Thoracic aorta (tissue), 2 donors: ENCODE results near the gene POPDC3. TPM values are rescaled to one million over a fixed set of nuclear protein-coding genes. Genes with fewer than 3 reads are reported as not detected.

ENCODE experiments used
- ATAC-seq: fragments of 150-250 bp; one replicate; pipeline ENCODE4 v1.8.0; 2017; ENCODE audit warnings: low read depth; ENCODE audit not compliant: insufficient number of reproducible peaks, low FRiP score
- DNase-seq: peaks from one replicate; pipeline ENCODE4 v3.0.0-alpha.2; 2020; ENCODE audit warnings: low spot score
- H3K27ac ChIP-seq, 2 donors: fragments of 200-600 bp; sonication (generic); 1 replicate in 1 of 2; 2 replicates in 1 of 2; pipeline ENCODE4 v1.5.1; 2016; ENCODE audit warnings: mild to moderate bottlenecking in 2 of 2, moderate library complexity in 2 of 2
- H3K27me3 ChIP-seq: fragments of 200-600 bp; sonication (generic); replicated peaks from 2 replicates; pipeline ENCODE4 v1.6.0; 2016; ENCODE audit warnings: mild to moderate bottlenecking; ENCODE audit not compliant: insufficient read depth
- H3K36me3 ChIP-seq: fragments of 200-600 bp; sonication (generic); one replicate; pipeline ENCODE4 v1.5.1; 2016
- H3K4me1 ChIP-seq, 2 donors: fragments of 200-600 bp; sonication (generic); 1 replicate in 1 of 2; 2 replicates in 1 of 2; pipeline versions ENCODE4 v1.5.1 to v1.6.0; 2016; ENCODE audit warnings: low read depth in 2 of 2, mild to moderate bottlenecking in 1 of 2; ENCODE audit not compliant: control insufficient read depth in 1 of 2
- H3K4me3 ChIP-seq: fragments of 200-600 bp; sonication (generic); 2 replicates; pipeline ENCODE4 v1.5.1; 2016; ENCODE audit warnings: mild to moderate bottlenecking
- H3K9me3 ChIP-seq: fragments of 200-600 bp; sonication (generic); 2 replicates; pipeline ENCODE4 v1.5.1; 2016
- CTCF ChIP-seq: fragments of 200-600 bp; sonication (generic); IDR thresholded peaks from one replicate; pipeline ENCODE4 v1.5.1; 2019; ENCODE audit warnings: antibody characterized with exemption
- total RNA-seq, 2 donors: library from RNA; depleted of rRNA; stranded (reverse); fragments of >200 nt; gene quantifications; one replicate each; pipeline versions ENCODE4 v1.1.0 to v1.2.3, GENCODE V29; 2016

POPDC3 gene
- total RNA-seq, 2 donors from 2014 or later = not detected

GRCh38 chr6:105136431-105137350 is 43.1 kb downstream of the POPDC3 start:
- H3K27me3 ChIP-seq = no peaks in the 10 kb centered on the region
- peak overlapping the region; percentile 63 to 74 for H3K27ac ChIP-seq
- no peaks in the 10 kb centered on the region for H3K9me3 ChIP-seq
- H3K4me3 ChIP-seq = peak overlapping the region; percentile 82
- H3K4me1 ChIP-seq = no peaks in the 10 kb centered on the region
- no peak for TF ChIP-seq CTCF
- H3K36me3 ChIP-seq = no peaks in the 10 kb centered on the region
- DNase-seq (no peak), ATAC-seq (peak; percentile 31)

DNA sequence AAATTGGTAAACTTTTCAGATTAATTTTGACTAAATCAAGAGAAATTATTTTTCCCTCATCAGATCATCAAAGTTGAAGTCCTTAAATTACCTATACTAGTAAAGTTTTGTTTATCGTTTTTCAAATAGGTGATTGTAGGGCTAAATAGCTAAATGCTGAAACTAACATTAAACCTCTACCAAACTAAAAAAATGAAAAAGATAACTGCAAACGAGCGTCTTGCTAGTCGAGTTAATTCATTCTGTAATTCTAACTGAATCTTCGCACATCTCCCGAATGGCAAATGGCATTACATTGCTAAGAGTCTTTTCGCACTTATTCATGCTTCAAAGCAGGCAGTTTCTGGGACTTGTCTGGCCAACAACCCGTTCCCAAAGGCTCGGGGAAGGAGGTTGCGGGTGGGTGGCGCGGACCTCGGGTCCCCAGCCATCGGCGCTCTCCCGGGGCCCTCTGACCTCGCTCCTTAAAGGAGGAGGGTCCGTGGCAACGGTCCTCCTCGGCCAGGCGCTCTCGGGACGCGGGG is 43.8 kb downstream of the POPDC3 start:
- DNase-seq (no peak), ATAC-seq (no peak)
- Histone ChIP-seq H3K27me3 (no peaks in the 10 kb centered on the region), H3K4me3 (peak overlapping the region; percentile 82), H3K9me3 (no peaks in the 10 kb centered on the region), H3K36me3 (no peaks in the 10 kb centered on the region), H3K4me1 (no peaks in the 10 kb centered on the region), H3K27ac (peak overlapping the region; percentile 63 to 74)
- no peak for TF ChIP-seq CTCF

GRCh38 chr6:105135056-105135455 is 44.8 kb downstream of the POPDC3 start:
- Histone ChIP-seq H3K4me1 (no peaks in the 10 kb centered on the region), H3K27me3 (no peaks in the 10 kb centered on the region), H3K9me3 (no peaks in the 10 kb centered on the region), H3K4me3 (peak overlapping the region; percentile 82), H3K27ac (no peak overlapping the region), H3K36me3 (no peaks in the 10 kb centered on the region)
- DNase-seq = no peak
- no peak for TF ChIP-seq CTCF
- ATAC-seq = no peak

DNA sequence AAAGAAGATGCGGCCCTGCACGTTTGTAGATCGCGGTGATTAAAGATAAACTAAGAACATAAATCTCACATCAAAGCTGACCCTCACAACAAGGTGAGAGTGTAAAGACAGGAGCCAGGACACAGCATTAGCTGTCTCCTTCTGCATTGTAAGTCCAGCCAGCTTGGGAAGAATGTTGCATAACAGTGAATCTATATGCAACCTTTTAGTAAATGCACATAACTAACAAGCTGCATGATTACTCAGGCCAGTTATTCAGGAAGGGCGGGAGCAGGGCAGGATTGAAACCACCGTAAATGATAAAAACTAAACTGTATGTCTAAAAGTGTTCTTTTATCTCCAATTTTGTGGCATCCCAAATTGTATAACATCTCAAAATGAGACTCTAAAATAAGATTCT is 57.1 kb downstream of the POPDC3 start:
- no peak overlapping the region for H3K4me3 ChIP-seq
- H3K9me3 ChIP-seq = no peaks in the 10 kb centered on the region
- no peaks in the 10 kb centered on the region for H3K27me3 ChIP-seq
- H3K36me3 ChIP-seq = no peaks in the 10 kb centered on the region
- no peak for ATAC-seq
- no peak for DNase-seq
- no peaks in the 10 kb centered on the region for H3K4me1 ChIP-seq
- H3K27ac ChIP-seq = no peak overlapping the region
- TF ChIP-seq CTCF = no peak

DNA sequence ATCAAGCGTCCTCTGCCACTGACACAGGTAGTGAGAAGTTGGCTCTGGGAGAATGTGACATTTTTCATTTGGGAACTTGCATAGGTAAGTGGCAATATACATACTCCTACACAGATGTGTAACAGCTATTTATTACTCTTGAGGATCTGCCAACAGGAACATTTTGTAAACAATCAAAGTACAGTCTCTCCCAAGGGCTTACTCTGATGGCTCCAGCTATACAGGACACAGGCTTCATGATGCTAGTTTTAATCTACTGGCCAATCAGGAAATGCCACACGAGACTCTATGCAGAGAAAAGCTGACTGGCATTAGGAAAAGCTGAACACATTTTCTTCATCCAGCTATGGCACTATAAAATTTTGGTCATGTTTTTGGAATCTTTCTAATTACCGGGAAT is 57.8 kb downstream of the POPDC3 start:
- Histone ChIP-seq H3K4me3 (no peak overlapping the region), H3K36me3 (peaks cover 4% of the 10 kb centered on the region), H3K27me3 (no peaks in the 10 kb centered on the region), H3K9me3 (no peaks in the 10 kb centered on the region), H3K27ac (no peak overlapping the region), H3K4me1 (no peaks in the 10 kb centered on the region)
- no peak for TF ChIP-seq CTCF
- no peak for DNase-seq
- ATAC-seq = no peak
